Bronchial epithelial cell (primary cell): ENCODE results near the gene KCNJ10. TPM values are rescaled to one million over a fixed set of nuclear protein-coding genes. Genes with fewer than 3 reads are reported as not detected.

Experiments
- DNase-seq: peaks from one replicate; pipeline ENCODE4 v3.0.0-alpha.2; 2010; ENCODE audit warnings: low read depth
- FAIRE-seq: peaks from 2 replicates; lab custom pipeline; 2011; peaks lifted over from hg19 to GRCh38; lab: Jason Lieb, UNC
- H3K27me3 ChIP-seq: 2 replicates; pipeline ENCODE4 v1.5.1; 2011; ENCODE audit warnings: low read length; ENCODE audit not compliant: control insufficient read depth, insufficient read depth
- H3K36me3 ChIP-seq: 2 replicates; pipeline ENCODE4 v1.5.1; 2011; ENCODE audit warnings: low read length; ENCODE audit not compliant: control insufficient read depth, insufficient read depth
- H3K4me3 ChIP-seq: 2 replicates; pipeline ENCODE4 v1.5.1; 2011; ENCODE audit warnings: mild to moderate bottlenecking, low read depth, low read length, control low read depth
- CTCF ChIP-seq: IDR thresholded peaks from 2 replicates; pipeline ENCODE4 v1.5.1; 2011; ENCODE audit warnings: mild to moderate bottlenecking, moderate library complexity, low read length, control low read depth, inconsistent platforms; ENCODE audit not compliant: insufficient read depth, severe bottlenecking
- total RNA-seq: library from RNA; depleted of rRNA; stranded (reverse); fragments of >200 nt; gene quantifications from 2 replicates; pipeline ENCODE4 v1.2.1, GENCODE V29; 2014

KCNJ10 gene
- total RNA-seq, 1 donor from 2014 or later, result not detected

- Histone ChIP-seq H3K36me3 (no peaks in the 10 kb centered on the region), H3K27me3 (no peaks in the 10 kb centered on the region), H3K4me3 (no peak overlapping the region)
- no peak for TF ChIP-seq CTCF
- no peak for FAIRE-seq
- no peak for DNase-seq
Measured at GRCh38 chr1:160101717-160102522, 32.0 kb upstream of the KCNJ10 start.

- no peak for FAIRE-seq
- Histone ChIP-seq H3K36me3 (no peaks in the 10 kb centered on the region), H3K27me3 (no peaks in the 10 kb centered on the region), H3K4me3 (no peak overlapping the region)
- TF ChIP-seq CTCF, result peak; percentile 98
- DNase-seq, result peak; percentile 50
Measured at GRCh38 chr1:160101037-160101716, 31.2 kb upstream of the KCNJ10 start.

GRCh38 chr1:160099716-160100375, 29.9 kb upstream of the KCNJ10 start:
- DNase-seq (no peak), FAIRE-seq (no peak)
- peaks cover under 1% of the 10 kb centered on the region for H3K36me3 ChIP-seq
- H3K4me3 ChIP-seq, result no peak overlapping the region
- H3K27me3 ChIP-seq, result no peaks in the 10 kb centered on the region
- no peak for TF ChIP-seq CTCF

- DNase-seq (peak; percentile 75), FAIRE-seq (no peak)
- Histone ChIP-seq H3K4me3 (peak overlapping the region; percentile 31), H3K36me3 (peaks cover 4% of the 10 kb centered on the region), H3K27me3 (no peaks in the 10 kb centered on the region)
- TF ChIP-seq CTCF, result no peak
Measured at GRCh38 chr1:160098852-160099561, 29.0 kb upstream of the KCNJ10 start.

- no peak for FAIRE-seq
- H3K36me3 ChIP-seq, result peaks cover 7% of the 10 kb centered on the region
- peak; percentile 61 for DNase-seq
- peak within 1 kb of the TSS; percentile 60 for H3K4me3 ChIP-seq
- no peak for TF ChIP-seq CTCF
- no peaks in the 10 kb centered on the region for H3K27me3 ChIP-seq
Measured at GRCh38 chr1:160097911-160098851, 28.2 kb upstream of the KCNJ10 start, which contains the start of gene IGSF8. IGSF8 (minus strand) TSS chr1:160098619; CDS start chr1:160098472, 147 bp downstream.
